ENCODE measurements around the gene NLN.

Gene NLN

DNA sequence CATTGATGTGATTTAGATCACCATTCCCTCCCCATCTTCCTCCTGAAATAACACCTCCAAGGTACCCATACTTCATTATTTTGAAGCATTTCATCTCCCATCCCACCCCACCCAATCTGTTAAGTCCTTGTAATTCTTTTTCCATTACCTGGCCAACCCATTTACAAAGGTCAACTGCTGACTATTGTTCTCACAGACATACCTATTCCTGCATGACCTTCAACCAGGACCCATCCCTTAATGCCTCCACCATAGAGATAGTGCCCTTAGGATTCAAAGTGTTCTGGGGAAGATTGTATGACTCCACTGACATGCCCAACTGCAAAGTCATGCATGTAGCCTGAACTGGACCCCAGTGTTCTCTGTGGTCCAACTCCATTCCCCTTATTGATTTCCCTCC lies 91.2 kb downstream of the NLN start:
- Histone ChIP-seq H4K8ac (ENCODE audit: low read depth, low read length) (no peak overlapping the region), H3K79me2 (ENCODE audit: control insufficient read depth, insufficient read depth, low read length, poor library complexity) (no peaks in the 10 kb centered on the region), H3K4ac (ENCODE audit: low read depth, low read length) (no peak overlapping the region), H2AFZ (ENCODE audit: insufficient read depth, low read length, poor library complexity) (no peak overlapping the region), H3K18ac (ENCODE audit: low read length) (no peak overlapping the region), H4K12ac (ENCODE audit: low read depth, low read length) (no peak overlapping the region), H2BK5ac (ENCODE audit: low read depth, low read length, poor library complexity) (no peak overlapping the region), H3K27me3 (ENCODE audit: insufficient read depth, low read length) (no peaks in the 10 kb centered on the region), H2BK12ac (ENCODE audit: low read length) (no peak overlapping the region), H3K4me2 (ENCODE audit: low read length) (no peak overlapping the region), H3K23ac (ENCODE audit: low read length) (no peak overlapping the region), H4K91ac (ENCODE audit: low read depth, low read length) (no peak overlapping the region), H2BK120ac (ENCODE audit: insufficient read depth, low read length, poor library complexity) (no peak overlapping the region), H3K9me3 (ENCODE audit: insufficient read depth, low read depth, low read length) (no peaks in the 10 kb centered on the region), H2AK5ac (ENCODE audit: low read length) (no peak overlapping the region), H3K14ac (ENCODE audit: low read length) (no peak overlapping the region), H3K4me1 (ENCODE audit: control insufficient read depth in 1 of 2, insufficient read depth in 2 of 2, low read length in 2 of 2) (peaks cover 0 to under 1% of the 10 kb centered on the region in 2 experiments), H3K9ac (ENCODE audit: low read length) (no peak overlapping the region), H3K79me1 (ENCODE audit: low read length) (no peaks in the 10 kb centered on the region), H3K36me3 (ENCODE audit: control insufficient read depth in 1 of 2, insufficient read depth in 2 of 2, low read length in 2 of 2) (peaks cover 6 to 16% of the 10 kb centered on the region in 2 experiments), H3K4me3 (ENCODE audit: low read depth, low read length) (no peak overlapping the region), H3K27ac (ENCODE audit: low read depth, low read length) (no peak overlapping the region)
- no peak for DNase-seq

DNA sequence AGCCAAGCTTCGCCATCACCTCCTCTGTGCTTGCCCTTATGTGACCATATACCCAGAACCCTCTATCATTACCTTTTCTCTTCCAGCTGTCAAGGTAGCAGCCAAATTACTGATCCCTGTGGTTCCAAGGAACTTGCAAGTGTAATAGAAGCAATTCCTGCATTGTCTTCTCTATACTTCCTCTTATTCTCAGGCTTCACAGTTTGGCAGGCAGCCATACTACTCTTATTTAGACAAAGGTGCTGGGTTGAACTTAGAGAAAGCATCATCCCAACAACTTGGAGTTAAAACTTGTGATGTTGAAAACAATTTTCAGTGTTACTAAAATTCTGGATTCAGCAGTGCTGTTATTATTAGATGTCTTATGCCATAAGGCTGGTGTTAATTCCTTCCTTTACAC lies 93.2 kb downstream of the NLN start:
- no peaks in the 10 kb centered on the region for H3K9me3 ChIP-seq (ENCODE audit: insufficient read depth, low read depth, low read length)
- no peak overlapping the region for H3K23ac ChIP-seq (ENCODE audit: low read length)
- H3K4me1 ChIP-seq (ENCODE audit: control insufficient read depth in 1 of 2, insufficient read depth in 2 of 2, low read length in 2 of 2): no peaks in the 10 kb centered on the region
- H3K79me1 ChIP-seq (ENCODE audit: low read length): no peaks in the 10 kb centered on the region
- no peak overlapping the region for H3K14ac ChIP-seq (ENCODE audit: low read length)
- no peak overlapping the region for H4K91ac ChIP-seq (ENCODE audit: low read depth, low read length)
- no peak overlapping the region for H3K4ac ChIP-seq (ENCODE audit: low read depth, low read length)
- no peak overlapping the region for H2BK120ac ChIP-seq (ENCODE audit: insufficient read depth, low read length, poor library complexity)
- WGBS (ENCODE audit: extremely low coverage, insufficient coverage, insufficient read length): no CpG with 5 or more reads among the region's 1 CpG
- H2BK5ac ChIP-seq (ENCODE audit: low read depth, low read length, poor library complexity): no peak overlapping the region
- no peak overlapping the region for H3K4me3 ChIP-seq (ENCODE audit: low read depth, low read length)
- H2AFZ ChIP-seq (ENCODE audit: insufficient read depth, low read length, poor library complexity): no peak overlapping the region
- no peak overlapping the region for H4K8ac ChIP-seq (ENCODE audit: low read depth, low read length)
- H3K4me2 ChIP-seq (ENCODE audit: low read length): no peak overlapping the region
- no peak overlapping the region for H2AK5ac ChIP-seq (ENCODE audit: low read length)
- no peaks in the 10 kb centered on the region for H3K27me3 ChIP-seq (ENCODE audit: insufficient read depth, low read length)
- no peaks in the 10 kb centered on the region for H3K79me2 ChIP-seq (ENCODE audit: control insufficient read depth, insufficient read depth, low read length, poor library complexity)
- no peak overlapping the region for H3K18ac ChIP-seq (ENCODE audit: low read length)
- peaks cover 6 to 12% of the 10 kb centered on the region in 2 experiments for H3K36me3 ChIP-seq (ENCODE audit: control insufficient read depth in 1 of 2, insufficient read depth in 2 of 2, low read length in 2 of 2)
- H3K9ac ChIP-seq (ENCODE audit: low read length): no peak overlapping the region
- no peak overlapping the region for H4K12ac ChIP-seq (ENCODE audit: low read depth, low read length)
- H2BK12ac ChIP-seq (ENCODE audit: low read length): no peak overlapping the region
- DNase-seq: no peak
- no peak overlapping the region for H3K27ac ChIP-seq (ENCODE audit: low read depth, low read length)

- H4K8ac ChIP-seq (ENCODE audit: low read depth, low read length): no peak overlapping the region
- no peak overlapping the region for H3K27ac ChIP-seq (ENCODE audit: low read depth, low read length)
- no peaks in the 10 kb centered on the region for H3K4me1 ChIP-seq (ENCODE audit: control insufficient read depth in 1 of 2, insufficient read depth in 2 of 2, low read length in 2 of 2)
- H3K79me1 ChIP-seq (ENCODE audit: low read length): no peaks in the 10 kb centered on the region
- peaks cover 2 to 7% of the 10 kb centered on the region in 2 experiments for H3K36me3 ChIP-seq (ENCODE audit: control insufficient read depth in 1 of 2, insufficient read depth in 2 of 2, low read length in 2 of 2)
- no peak overlapping the region for H2BK5ac ChIP-seq (ENCODE audit: low read depth, low read length, poor library complexity)
- H3K79me2 ChIP-seq (ENCODE audit: control insufficient read depth, insufficient read depth, low read length, poor library complexity): no peaks in the 10 kb centered on the region
- H3K23ac ChIP-seq (ENCODE audit: low read length): no peak overlapping the region
- H2BK12ac ChIP-seq (ENCODE audit: low read length): no peak overlapping the region
- H3K27me3 ChIP-seq (ENCODE audit: insufficient read depth, low read length): no peaks in the 10 kb centered on the region
- no peak overlapping the region for H3K14ac ChIP-seq (ENCODE audit: low read length)
- no peak for DNase-seq
- H3K4ac ChIP-seq (ENCODE audit: low read depth, low read length): no peak overlapping the region
- no peak overlapping the region for H3K18ac ChIP-seq (ENCODE audit: low read length)
- H2AK5ac ChIP-seq (ENCODE audit: low read length): no peak overlapping the region
- WGBS (ENCODE audit: extremely low coverage, insufficient coverage, insufficient read length): no CpG with 5 or more reads among the region's 2 CpGs
- no peak overlapping the region for H2BK120ac ChIP-seq (ENCODE audit: insufficient read depth, low read length, poor library complexity)
- no peak overlapping the region for H3K4me3 ChIP-seq (ENCODE audit: low read depth, low read length)
- no peak overlapping the region for H3K4me2 ChIP-seq (ENCODE audit: low read length)
- H4K91ac ChIP-seq (ENCODE audit: low read depth, low read length): no peak overlapping the region
- H3K9me3 ChIP-seq (ENCODE audit: insufficient read depth, low read depth, low read length): no peaks in the 10 kb centered on the region
- no peak overlapping the region for H3K9ac ChIP-seq (ENCODE audit: low read length)
- H4K12ac ChIP-seq (ENCODE audit: low read depth, low read length): no peak overlapping the region
- H2AFZ ChIP-seq (ENCODE audit: insufficient read depth, low read length, poor library complexity): no peak overlapping the region
Measured at GRCh38 chr5:65816729-65817128, 94.7 kb downstream of the NLN start.

- H3K9me3 ChIP-seq (ENCODE audit: insufficient read depth, low read depth, low read length): no peaks in the 10 kb centered on the region
- H3K36me3 ChIP-seq (ENCODE audit: control insufficient read depth in 1 of 2, insufficient read depth in 2 of 2, low read length in 2 of 2): peaks cover 2 to 7% of the 10 kb centered on the region in 2 experiments
- no peak overlapping the region for H3K18ac ChIP-seq (ENCODE audit: low read length)
- no peaks in the 10 kb centered on the region for H3K79me2 ChIP-seq (ENCODE audit: control insufficient read depth, insufficient read depth, low read length, poor library complexity)
- H3K14ac ChIP-seq (ENCODE audit: low read length): no peak overlapping the region
- H2BK12ac ChIP-seq (ENCODE audit: low read length): no peak overlapping the region
- no peak overlapping the region for H2BK120ac ChIP-seq (ENCODE audit: insufficient read depth, low read length, poor library complexity)
- no peak overlapping the region for H2BK5ac ChIP-seq (ENCODE audit: low read depth, low read length, poor library complexity)
- no peak for DNase-seq
- no CpG with 5 or more reads among the region's 4 CpGs for WGBS (ENCODE audit: extremely low coverage, insufficient coverage, insufficient read length)
- H3K4ac ChIP-seq (ENCODE audit: low read depth, low read length): no peak overlapping the region
- H3K4me2 ChIP-seq (ENCODE audit: low read length): no peak overlapping the region
- H4K91ac ChIP-seq (ENCODE audit: low read depth, low read length): no peak overlapping the region
- H4K8ac ChIP-seq (ENCODE audit: low read depth, low read length): no peak overlapping the region
- H3K27ac ChIP-seq (ENCODE audit: low read depth, low read length): no peak overlapping the region
- no peaks in the 10 kb centered on the region for H3K79me1 ChIP-seq (ENCODE audit: low read length)
- H3K4me3 ChIP-seq (ENCODE audit: low read depth, low read length): no peak overlapping the region
- H2AFZ ChIP-seq (ENCODE audit: insufficient read depth, low read length, poor library complexity): no peak overlapping the region
- H2AK5ac ChIP-seq (ENCODE audit: low read length): no peak overlapping the region
- H4K12ac ChIP-seq (ENCODE audit: low read depth, low read length): no peak overlapping the region
- no peaks in the 10 kb centered on the region for H3K27me3 ChIP-seq (ENCODE audit: insufficient read depth, low read length)
- H3K4me1 ChIP-seq (ENCODE audit: control insufficient read depth in 1 of 2, insufficient read depth in 2 of 2, low read length in 2 of 2): no peaks in the 10 kb centered on the region
- H3K9ac ChIP-seq (ENCODE audit: low read length): no peak overlapping the region
- H3K23ac ChIP-seq (ENCODE audit: low read length): no peak overlapping the region
Measured at GRCh38 chr5:65817931-65818330, 95.9 kb downstream of the NLN start.
